GM12873 (cell line): ENCODE measurements around the gene MSI1.

Experiments
- CTCF ChIP-seq: IDR thresholded peaks from 2 replicates; pipeline ENCODE4 v1.5.1; 2012; ENCODE audit warnings: low read depth, mild to moderate bottlenecking, moderate library complexity, low read length, control low read depth; ENCODE audit not compliant: insufficient read depth; ENCODE audit errors: missing control alignments

The MSI1 gene

GRCh38 chr12:120406553-120406952 lies 37.6 kb upstream of the MSI1 start:
- TF ChIP-seq CTCF: no peak

GRCh38 chr12:120406069-120406468 lies 37.1 kb upstream of the MSI1 start:
- no peak for TF ChIP-seq CTCF

GRCh38 chr12:120404271-120404670 lies 35.3 kb upstream of the MSI1 start:
- TF ChIP-seq CTCF: no peak

- TF ChIP-seq CTCF: no peak
Observed at GRCh38 chr12:120403869-120404268, 34.9 kb upstream of the MSI1 start.

GRCh38 chr12:120402217-120402616 lies 33.3 kb upstream of the MSI1 start:
- TF ChIP-seq CTCF: no peak

GRCh38 chr12:120399531-120399930 lies 30.6 kb upstream of the MSI1 start:
- TF ChIP-seq CTCF: no peak

GRCh38 chr12:120397824-120398540 lies 29.0 kb upstream of the MSI1 start:
- no peak for TF ChIP-seq CTCF
